IPS DF 4.7 (cell line): ENCODE results near the gene HYLS1.

Experiments used
- DNase-seq: peaks from one replicate; pipeline ENCODE4 v3.0.0-alpha.2; 2013; ENCODE audit warnings: low spot score; ENCODE audit errors: extremely low read depth

Gene HYLS1

DNA sequence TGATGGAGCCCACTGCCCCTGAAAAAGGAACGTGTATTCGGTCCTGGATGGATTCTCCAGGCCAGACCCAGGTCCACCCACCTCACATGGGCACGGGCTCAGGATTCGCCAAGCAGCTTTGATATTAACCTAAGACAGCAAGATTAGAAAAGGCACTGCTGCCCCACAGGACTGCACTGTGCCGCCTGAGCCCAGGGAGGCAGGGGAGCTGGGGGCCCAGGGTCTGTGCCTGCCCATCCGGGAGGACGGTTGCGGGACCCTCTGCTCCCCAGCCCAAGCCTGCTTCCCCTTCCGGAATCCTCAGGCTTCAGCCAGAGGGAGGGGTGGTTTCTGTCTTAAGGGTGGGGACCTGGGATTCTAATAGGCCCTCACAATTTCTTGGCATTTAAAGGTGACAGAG, 44.8 kb downstream of the HYLS1 start:
- DNase-seq, result no peak

DNA sequence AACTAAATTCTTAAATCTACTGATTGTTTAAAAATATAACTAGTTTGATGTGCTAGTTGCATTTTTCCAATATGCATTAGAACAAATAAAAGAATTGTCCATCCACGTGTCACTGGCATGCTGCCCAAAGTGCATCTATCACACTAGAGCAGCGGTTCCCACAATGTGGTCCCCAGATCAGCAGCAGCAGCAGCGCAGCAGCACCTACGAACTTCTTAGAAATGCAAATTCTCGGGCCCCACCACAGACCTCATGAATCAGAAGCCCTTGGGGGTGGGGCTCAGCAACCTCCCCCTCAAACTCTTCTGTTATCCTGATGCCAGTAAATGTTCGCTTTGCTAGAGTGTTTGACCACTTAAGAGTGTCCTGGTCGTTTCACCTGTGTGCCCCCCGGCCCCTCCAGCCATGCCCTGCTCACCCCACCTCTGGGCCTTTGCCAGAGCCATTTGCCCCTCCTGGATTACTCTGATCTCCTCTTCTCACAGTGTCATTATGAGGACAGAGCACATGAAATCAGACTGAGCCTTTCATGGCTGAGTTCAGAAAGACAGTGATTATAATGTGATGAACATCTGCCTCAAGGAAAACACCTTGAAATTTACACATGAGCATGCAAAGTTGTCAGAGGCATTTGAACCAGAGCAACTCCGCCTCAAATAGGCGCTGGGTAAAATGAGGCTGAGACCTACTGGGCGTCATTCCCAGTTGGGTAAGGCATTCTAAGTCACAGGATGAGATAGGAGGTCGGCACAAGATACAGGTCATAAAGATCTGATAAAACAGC, 45.8 kb downstream of the HYLS1 start:
- DNase-seq, result no peak

DNA sequence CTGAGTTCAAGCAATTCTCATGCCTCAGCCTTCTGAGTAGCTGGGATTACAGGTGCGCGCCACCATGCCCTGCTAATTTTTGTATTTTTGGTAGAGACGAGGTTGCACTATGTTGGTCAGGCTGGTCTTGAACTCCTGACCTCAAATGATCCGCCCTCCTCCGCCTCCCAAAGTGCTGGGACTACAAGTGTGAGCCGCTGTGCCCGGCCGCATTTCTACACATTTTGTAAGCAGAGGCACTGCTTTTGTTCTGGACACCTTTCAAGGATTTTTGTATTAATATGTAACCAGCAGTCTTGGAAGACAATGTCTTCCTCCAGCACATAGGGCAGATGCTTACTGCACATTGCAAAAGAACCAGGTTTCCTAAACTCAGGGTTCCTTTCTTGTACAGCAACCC, 47.0 kb downstream of the HYLS1 start:
- DNase-seq, result no peak

DNA sequence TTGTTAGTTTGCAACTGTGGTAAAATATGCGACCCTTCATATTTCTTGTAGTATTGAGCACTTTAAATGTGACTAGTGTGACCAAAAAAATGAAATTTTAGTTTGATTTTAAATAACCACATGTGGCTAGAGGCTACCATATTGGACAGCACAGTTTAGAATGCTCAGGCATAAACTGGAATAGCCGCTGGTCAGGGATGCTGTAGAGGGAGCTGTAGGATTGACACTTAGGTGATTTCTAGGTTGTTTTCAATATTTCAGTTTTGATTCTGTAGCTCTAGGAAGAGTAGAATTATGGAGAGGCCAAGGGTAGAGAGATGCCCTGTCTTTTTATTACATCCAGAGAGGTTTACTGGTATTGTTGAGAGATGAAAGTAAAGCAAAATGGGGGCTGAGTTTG, 47.6 kb downstream of the HYLS1 start:
- DNase-seq, result no peak

DNA sequence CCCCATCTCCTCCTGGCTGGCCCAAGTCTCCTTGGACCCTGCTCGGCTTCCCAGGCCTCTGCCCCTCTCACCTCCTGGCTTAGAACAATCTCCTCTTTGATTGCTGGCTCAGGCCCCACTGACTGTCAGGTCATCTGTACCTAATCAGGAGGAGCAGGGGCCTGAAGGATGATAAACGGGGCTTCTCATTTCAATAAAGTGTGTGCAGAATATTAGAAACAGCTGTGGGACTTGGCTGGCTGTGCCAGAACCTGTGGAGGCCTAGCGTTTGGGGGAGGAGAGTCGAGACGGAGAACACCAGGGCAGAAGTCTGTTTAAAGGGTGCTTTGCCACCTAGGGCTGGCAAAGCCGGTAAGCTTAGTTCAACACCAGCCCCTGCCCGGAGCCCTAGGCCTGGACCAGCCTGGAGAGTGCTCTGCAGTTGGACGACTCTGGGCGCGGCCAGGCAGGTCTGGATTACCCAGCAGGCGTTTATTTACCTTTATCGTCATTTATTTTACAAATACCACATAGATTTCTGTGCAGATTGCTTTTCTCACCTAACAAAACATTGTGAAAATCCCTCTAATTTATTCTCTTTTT, 48.2 kb downstream of the HYLS1 start:
- no peak for DNase-seq

DNA sequence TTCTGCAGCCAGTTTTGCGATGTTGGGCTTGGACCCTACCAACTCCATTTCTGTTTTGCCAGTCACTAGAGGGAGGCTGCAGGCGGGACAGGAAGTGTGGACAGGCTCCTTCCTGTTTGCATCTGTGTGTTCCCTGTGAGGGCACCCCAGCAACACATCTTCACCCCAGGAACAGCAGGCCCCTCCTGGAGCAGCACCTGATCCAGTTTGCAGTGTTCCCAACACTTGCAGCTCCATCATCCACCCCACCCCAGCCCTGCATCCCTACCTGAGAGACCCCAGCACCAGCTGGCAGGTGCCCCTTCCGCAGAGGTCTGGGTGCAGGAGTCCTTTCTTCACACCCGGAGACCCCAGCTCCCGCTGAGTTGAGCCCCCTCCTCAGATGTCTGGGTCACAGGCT, 51.0 kb downstream of the HYLS1 start:
- DNase-seq, result no peak

DNA sequence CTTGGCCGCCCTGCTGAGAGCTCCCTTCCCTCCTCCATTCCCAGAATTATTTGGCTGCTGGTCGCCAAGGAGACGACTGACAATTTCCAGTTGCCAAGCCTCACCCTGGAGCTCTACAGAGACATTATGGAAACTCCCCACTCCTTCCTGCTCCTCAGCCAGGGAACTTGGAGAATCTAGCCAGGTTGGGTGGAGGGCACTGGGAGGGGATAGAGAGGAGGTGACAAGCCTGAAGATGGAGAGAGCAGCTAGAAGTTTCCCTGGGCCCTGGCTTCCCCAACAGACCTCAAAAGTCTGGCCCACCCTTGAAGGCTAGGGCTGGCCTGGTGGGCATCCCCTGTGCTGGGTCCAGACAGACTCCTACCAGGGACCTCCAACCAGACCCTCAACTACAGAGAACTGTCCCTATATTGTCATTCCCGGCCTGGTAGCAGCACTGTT, 51.6 kb downstream of the HYLS1 start:
- DNase-seq, result no peak

DNA sequence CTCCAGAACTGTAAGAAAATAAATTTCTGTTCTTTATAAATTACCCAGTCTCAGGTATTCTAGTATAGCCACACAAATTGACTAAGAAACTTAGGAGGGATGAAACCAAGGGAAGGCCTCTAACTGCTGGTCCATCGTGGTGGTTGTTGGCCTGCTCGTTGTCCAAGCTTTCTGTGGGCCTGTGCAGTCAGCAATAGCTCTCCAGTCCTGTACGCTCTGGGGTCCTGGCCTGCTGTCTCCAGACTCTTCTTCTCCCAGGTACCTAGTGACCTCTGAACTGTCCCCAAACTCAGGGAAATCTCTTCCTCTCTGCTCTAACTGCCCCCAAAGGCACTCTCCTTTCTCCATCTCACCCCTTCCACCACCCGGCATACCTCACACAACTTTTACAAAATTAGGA, 52.7 kb downstream of the HYLS1 start:
- no peak for DNase-seq

DNA sequence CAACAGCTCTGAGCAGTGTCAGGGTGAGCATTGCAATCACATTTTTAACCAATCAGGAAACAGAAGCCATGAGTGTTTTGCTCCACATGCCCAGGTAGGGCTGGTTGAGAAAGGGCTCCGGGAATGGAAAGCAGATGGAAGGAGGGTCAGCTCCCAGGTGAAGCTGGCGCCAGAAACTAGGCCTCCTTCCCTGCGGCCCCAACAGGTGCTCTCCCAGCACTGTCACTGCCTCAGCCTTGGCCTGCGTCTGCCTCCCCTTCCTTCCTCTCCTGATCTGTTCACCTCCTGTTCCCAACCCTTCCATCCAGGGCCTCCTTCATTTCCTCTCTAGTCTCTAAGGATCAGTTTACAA, 53.8 kb downstream of the HYLS1 start:
- no peak for DNase-seq

DNA sequence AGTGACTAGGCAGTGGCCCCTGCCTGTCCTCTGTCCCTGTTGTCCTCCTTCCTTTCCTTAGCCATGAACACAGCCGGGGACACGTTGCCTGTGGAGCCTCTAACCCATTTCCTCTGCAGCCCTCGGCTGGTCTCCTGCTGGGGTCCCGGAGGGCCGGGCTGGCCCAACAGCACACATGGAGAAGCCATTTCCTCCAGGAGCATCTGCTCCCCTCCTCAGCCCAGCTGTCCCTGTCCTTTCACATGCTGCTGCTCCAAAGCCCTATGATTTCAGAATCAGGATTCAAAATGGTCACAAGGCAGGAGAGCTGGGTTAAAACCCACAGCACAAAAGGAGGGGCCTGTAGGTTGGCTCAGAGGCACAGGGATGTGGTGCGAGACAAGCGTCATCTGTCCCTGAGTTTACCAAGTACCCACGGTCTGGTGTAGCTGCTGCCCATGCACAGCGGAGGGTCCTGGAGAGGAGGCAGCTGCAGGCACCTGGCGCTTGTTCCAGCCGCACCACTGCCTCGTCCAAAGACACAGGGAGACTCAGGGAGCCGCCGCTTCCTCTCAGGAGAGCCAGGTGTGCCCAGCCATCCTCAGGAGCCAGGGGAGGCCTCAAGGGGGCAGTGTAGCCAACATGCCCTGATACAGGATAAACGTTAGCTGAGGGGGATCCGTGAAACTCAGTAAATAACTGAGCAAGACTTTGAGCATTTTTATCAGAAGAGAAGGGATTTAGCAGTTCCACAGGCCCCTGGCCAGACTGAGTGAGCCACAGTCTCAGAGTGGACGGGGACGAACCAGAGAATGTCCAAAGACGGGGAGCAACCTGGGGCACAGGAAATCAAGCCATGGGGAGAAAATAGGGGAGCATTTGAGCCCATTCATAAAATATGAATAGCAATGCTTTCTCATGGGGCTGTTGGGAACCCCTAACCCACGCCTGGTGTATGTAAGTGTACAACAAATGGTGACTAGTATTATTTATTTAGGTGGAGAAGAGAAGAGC, 54.4 kb downstream of the HYLS1 start:
- peak; percentile 46 for DNase-seq

DNA sequence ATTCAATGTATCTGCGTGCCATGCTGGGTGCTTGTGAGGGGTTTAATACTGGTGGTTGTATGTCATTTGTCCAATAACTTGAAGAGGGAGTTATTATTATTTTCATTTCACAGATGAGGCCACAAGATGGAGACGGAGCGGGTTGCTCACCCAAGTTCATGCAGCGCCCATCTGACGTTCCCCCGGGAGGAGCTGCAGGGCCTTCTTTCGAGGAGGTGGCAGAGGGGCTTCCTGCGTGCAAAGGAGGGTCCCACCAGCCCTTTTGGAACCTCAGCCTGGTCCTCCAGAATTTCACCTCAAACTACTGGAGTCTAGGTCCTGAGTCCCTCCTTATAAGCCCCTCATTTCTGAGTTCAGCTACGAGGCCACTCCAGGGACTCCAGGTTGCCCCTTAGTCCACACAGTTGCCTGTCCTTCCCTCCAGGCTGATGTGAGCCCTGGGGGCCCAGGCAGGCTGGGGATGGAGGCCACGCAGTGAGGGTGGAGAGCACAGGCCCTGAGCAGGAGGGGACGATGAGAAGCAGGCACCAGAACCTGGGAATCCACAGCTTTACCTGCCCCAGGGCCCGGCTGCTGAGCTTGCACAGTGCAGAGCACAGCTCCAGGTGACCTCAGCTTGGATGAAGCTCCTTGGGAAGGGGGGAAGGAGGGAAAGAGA, 55.4 kb downstream of the HYLS1 start:
- no peak for DNase-seq

DNA sequence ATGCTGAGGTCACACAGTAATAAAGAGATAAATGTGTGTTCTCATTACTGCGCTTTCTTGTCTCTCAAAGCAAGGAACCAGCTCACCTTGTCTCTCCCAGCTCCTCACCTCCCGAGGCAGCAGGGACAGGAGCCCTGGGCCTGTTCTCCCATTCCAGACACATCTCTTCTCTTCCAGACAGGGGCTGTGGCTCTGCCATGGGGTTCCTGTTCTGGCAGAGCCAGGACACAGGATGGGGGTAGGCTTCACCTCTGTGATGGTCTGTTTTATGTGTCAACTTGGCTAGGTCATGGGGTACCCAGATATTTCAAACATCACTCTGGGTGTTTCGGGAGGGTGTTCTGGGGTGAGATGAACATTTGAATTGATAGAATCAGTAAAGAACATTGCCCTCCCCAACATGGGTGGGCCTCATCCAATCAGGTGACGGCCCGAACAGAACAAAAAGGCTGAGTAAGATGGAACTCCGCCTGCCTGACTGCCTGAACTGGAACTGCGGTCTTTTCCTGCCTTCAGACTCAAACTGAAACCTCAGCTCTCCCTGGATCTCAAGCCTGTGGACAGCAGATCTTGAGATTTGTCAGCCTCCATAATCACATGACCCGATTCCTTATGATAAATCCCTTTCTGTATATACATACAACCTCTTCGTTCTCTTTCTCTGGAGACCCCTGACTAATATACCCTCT, 56.3 kb downstream of the HYLS1 start:
- DNase-seq, result no peak

DNA sequence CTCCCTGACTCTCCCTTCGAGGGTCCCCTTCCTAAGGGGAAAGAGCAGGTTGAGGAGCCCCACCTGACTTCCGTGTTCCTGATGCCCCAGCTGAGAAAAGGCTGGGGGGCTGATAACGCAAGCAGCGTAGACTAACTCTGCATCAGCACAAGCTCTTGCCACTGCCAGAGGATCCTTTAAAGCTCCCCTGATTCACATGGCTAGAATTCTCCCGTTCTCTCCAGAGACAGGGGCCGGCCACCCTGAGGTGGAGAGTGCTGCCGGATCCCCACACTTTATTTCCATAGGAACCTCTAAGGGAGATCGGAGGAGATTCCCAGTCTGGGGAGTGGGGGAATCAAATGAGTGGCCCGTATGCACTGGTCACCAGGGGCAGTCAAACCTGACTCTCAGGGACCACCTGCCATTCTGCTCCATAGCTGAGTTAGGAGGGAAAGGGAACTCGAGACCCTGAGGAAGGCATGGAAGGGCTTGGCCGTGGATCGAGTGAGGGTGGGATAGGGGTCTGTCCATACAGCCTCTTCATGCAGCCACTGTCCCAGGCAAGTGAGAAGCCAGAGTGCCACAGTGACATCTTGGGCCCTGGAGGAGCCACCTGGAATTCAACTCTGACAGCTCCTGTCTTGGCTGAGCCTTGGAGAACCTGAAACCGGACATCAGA, 57.0 kb downstream of the HYLS1 start:
- no peak for DNase-seq

DNA sequence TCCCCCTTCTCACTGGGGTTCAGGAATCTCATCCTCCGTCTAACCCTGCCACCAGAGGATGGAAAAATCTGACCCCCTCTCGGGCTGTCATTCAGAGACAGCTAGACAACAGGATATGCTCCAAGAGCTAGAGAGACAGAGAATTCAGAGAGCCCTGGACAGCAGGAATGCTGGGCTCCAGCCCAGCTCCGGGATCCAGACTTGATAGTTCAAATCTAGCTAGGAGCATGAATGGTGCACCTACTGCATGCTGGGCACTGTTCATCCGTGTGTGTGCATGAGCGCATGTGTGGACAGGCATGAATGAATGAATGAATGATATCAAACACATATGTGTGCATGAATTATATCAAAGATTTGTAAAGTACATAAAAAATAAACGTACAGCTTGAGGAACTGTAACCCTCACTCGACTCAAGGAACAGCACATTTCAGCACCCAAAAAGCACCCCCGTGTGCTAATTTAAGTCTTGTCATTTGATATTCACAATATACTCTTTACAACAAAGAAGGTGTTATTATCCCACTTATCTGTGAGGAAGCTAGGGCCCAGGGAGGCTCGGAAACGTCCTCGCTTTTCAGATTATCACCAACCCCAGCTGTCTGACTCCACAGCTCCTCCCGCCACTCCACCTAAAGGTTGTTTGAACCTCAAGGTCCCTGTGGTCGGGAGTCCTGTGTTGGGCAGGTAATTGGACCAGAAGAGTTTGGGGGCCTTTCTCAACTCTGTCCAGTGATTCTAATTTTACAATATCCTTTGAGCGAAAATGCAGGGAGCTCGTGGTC, 57.7 kb downstream of the HYLS1 start:
- DNase-seq, result no peak

DNA sequence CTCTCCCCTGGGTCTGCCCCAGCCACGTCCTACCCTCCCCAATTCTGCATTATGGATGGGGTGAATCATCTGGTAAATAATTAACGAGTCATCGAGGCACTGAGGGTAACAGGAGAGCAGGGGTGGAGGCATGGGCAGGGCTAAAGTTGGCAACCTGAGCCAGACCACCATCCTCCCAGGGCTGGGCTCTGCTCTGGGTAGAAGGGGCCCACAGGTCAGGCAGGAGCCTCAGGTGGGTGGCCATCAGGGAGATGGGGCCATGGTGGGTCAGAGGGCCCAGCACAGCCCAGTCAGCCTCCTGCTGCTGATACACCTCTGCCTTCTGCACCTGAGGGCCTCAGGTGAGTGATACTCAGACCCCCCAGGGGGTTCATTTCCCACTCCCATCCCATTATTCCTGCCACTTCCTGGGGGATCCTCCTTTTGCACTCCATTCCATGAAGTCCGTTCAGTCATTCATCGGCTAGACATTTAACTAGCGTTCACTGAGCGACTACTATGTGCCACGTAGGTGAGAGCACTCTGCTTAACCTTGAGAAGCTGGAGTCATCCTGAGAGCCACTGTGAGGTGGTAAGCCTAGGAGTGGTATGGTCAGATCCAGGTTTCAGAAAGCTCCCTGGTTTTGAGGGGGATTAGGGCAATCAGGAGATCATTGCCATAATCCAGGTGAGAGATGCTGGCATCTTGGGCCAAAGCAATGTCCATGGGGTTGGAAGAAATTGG, 58.5 kb downstream of the HYLS1 start, which contains the start of gene VSIG10L2:
VSIG10L2 (plus strand) TSS at position 248 of the 724 bp plus-strand sequence; CDS start at position 260, 12 bp downstream.
- DNase-seq, result no peak

DNA sequence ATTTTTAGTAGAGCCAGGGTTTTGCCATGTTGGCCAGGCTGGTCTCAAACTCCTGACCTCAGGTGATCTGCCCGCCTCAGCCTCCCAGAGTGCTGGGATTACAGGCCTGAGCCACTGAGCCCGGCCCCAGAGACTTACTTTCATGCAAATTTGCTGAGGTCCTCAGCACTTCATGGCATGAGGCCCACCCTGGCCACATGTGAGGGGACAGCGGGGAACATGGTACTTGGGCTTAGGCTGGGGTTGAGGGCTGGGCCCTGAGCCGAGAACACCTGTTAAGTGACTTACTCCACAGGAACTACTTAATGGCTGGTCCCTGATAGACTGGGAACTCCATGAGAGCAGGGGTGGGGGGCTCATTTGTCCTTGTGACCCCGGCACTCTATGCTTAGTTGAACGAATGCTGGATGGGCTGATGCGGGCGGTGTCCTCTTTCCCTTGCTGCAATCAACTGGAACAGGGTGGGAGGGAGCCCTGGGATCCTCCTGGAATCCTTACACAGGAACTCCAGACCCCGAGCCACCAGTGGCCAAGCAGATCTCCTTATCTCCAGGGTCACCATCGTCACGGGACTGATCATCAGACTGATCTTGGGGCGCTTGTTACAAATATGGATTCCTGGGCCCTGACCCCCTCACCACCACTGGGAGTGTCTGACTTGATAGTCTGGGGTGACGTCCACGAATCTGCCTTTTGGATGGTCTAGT, 59.4 kb downstream of the HYLS1 start:
- no peak for DNase-seq

DNA sequence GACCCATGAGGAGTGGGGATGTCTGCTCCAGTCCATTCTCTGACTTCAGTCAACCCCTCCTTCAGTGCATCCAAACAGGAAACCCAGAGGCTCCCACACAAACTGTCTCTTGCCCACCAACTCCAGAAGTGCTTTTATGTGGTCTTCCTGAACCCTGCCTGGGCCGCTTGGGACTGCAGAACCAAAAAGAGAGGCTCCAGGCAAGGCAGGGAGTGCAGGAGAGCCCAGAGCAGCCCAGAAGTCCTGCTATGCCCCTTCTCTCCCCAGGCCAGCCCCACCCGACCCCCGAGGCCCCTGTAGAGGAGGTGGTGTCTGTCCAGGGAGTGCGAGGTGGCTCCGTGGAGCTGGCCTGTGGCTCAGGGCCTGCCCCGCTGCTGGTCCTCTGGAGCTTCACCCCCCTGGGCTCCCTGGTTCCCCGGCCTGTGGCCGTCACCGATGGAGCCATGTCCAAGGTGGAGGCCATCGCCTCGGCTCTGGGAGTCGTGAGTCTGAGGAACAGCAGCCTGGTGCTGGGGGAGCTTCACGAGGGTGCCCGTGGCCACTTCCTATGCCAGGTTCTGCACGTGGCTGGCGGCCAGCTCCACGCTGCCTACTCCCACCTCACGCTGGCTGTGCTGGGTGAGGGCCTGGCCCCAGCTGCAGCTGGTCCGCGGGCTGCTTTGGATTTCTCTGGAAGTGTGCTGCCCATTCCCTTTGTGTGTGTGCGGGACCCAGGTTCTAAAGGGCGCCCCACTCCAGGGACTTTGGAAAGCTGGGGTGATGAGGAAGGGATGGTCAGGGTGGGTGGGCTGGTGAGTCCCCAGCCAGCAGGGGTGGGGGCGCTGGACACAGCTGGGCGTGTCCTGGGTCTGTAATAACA, 60.2 kb downstream of the HYLS1 start:
- DNase-seq, result no peak
